ENCODE results near the gene AACS. TPM values are rescaled to one million over a fixed set of nuclear protein-coding genes. Genes with fewer than 3 reads are reported as not detected.

Gene AACS
- total and polyA plus RNA-seq, 9 donors, result 22.3 to 36.6 (median 26.6) TPM

DNA sequence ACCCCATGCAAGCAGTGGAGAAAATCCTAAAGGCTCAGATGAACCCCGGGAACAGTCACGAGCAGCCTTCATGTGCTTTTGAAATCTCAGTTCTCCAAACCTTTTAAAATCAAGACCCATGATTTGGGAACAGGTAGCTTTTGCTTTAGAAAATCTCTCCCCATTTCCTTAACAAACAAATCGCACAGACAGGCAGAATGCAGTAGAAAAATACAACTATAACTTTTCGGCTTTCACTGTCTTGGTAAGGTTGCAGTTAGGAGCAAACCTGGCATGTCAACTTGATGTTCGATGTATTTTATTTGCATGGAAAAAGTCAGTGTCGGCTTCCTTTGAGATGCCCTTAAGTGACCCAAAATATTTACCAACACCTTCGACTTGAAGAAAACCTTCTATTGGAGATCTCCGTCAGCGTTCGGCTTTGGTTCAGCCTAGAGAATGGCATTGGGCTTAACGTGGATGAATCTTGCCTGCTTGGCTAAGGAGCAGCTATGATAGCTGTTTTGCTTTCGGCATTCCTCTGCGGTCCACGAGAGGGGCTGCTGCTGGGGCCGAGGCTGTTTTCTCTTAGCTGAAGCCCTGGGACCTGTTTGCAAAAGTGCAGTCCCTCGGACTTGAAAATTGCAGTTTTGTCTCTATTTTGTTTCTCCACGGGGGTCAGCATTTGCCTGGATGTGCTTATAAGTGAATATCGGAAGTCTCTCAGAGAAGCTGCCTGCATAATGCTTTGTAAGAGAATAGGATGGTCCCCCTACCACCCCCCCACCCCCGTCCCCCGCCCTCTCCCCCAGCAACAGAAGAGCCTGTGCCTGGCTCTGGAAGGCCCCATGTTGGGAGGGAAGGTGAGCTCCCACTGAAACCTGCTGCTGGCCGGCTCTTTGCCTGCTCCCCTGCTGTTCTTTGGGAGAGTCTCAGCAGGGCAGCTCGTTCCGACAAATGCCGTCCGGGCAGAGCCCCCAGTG is 122.8 kb downstream of the AACS start:
- no peak for DNase-seq
- H3K36me3 ChIP-seq (ENCODE audit: control insufficient read depth, insufficient read depth, low read length), result no peaks in the 10 kb centered on the region
- H3K27ac ChIP-seq (ENCODE audit: low read length), result no peak overlapping the region
- H3K27me3 ChIP-seq (ENCODE audit: control insufficient read depth, insufficient read depth, low read length), result peaks cover 80% of the 10 kb centered on the region
- peaks cover 21% of the 10 kb centered on the region for H3K4me1 ChIP-seq (ENCODE audit: control insufficient read depth, insufficient read depth, low read length)
- H3K4me3 ChIP-seq (ENCODE audit: low read length), result no peak overlapping the region
- H3K9me3 ChIP-seq (replicated peaks; ENCODE audit: control insufficient read depth, low read depth, low read length), result no peaks in the 10 kb centered on the region
- 2% methylated on average over 10 of the region's 25 CpGs for WGBS (ENCODE audit: insufficient coverage)

DNA sequence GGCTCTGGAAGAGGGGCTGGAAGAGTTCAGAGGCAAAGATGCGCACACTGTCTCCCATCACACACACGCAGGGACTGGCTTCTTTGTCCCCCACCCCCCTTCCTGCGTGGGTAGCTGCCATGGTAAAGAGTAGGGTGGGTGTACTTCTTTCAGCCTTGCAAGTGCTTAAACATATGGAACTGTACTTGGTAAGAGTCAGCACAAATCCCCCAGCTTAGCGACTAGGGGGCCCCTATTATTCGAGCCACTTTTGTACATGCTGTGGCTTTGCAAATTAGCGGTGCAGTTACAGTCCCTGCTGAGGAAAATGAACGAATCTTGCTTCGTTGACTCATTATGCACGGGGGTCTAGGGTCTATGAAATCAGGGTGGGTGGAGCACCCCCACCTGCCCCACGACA is 123.8 kb downstream of the AACS start:
- H3K4me3 ChIP-seq (ENCODE audit: low read length), result no peak overlapping the region
- H3K36me3 ChIP-seq (ENCODE audit: control insufficient read depth, insufficient read depth, low read length), result no peaks in the 10 kb centered on the region
- 0% methylated on average over 7 of the region's 10 CpGs for WGBS (ENCODE audit: insufficient coverage)
- DNase-seq, result no peak
- H3K4me1 ChIP-seq (ENCODE audit: control insufficient read depth, insufficient read depth, low read length), result peaks cover 16% of the 10 kb centered on the region
- no peak overlapping the region for H3K27ac ChIP-seq (ENCODE audit: low read length)
- H3K27me3 ChIP-seq (ENCODE audit: control insufficient read depth, insufficient read depth, low read length), result peaks cover 80% of the 10 kb centered on the region
- H3K9me3 ChIP-seq (replicated peaks; ENCODE audit: control insufficient read depth, low read depth, low read length), result no peaks in the 10 kb centered on the region

DNA sequence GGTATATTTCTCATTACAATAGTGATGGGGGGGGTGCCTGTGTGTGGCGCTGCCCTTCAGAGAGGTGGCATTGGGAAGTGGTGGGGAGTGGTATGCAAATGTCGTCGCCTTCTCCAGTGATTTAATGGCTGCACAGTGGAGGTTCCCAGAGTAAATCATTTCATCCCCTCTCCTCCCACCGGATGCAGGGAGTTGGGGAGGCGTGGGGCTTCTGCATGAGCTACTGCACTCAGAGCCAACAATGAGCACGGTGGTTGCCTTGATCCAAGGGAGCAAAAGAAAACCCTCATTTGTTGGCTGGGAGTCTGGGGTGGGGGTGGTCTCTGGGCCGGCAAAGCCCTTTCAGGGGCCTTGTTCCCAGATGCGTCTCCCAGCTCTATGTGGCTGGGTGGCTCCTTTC is 124.3 kb downstream of the AACS start:
- Histone ChIP-seq H3K27me3 (ENCODE audit: control insufficient read depth, insufficient read depth, low read length) (peaks cover 79% of the 10 kb centered on the region), H3K36me3 (ENCODE audit: control insufficient read depth, insufficient read depth, low read length) (no peaks in the 10 kb centered on the region), H3K4me1 (ENCODE audit: control insufficient read depth, insufficient read depth, low read length) (peaks cover 16% of the 10 kb centered on the region), H3K4me3 (ENCODE audit: low read length) (no peak overlapping the region), H3K9me3 (replicated peaks; ENCODE audit: control insufficient read depth, low read depth, low read length) (no peaks in the 10 kb centered on the region), H3K27ac (ENCODE audit: low read length) (no peak overlapping the region)
- WGBS (ENCODE audit: insufficient coverage), result 5% methylated on average over 4 of the region's 8 CpGs
- no peak for DNase-seq

DNA sequence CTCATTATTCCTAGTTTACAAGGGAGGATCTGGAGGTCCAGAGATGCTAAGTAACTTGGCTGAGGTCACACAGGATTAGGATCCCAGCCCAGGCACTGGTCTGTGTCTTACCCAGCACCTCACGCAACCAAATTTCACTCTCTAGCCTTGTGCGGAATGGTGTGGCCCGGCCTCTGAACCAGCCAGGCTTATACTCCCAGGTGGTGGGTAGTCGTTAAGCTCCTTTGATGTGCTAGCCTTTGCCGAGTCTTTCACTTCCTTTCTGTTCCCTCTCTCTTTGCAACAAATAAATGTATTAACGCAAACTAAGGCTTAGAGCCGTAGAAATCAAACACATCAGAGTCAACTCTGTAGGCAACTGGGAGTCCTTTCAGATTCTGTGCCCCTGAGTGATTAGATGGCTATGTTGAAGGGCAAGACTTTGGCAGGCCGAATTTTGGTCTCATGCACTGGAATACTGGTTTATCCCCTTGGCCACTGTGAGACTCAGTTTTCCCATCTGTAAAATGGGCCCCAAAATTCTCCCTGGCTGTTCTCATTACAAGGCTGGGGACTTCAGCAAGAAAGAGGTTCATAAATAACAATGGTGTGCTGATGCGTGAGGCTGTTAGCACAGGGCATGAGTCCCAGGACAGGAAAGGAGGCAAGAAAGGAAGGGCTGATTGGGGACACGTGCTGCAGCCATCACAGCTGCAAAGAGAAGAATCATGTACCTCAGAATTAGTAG is 126.3 kb downstream of the AACS start:
- Histone ChIP-seq H3K4me1 (ENCODE audit: control insufficient read depth, insufficient read depth, low read length) (peaks cover 14% of the 10 kb centered on the region), H3K36me3 (ENCODE audit: control insufficient read depth, insufficient read depth, low read length) (no peaks in the 10 kb centered on the region), H3K4me3 (ENCODE audit: low read length) (no peak overlapping the region), H3K27me3 (ENCODE audit: control insufficient read depth, insufficient read depth, low read length) (peaks cover 67% of the 10 kb centered on the region), H3K27ac (ENCODE audit: low read length) (no peak overlapping the region), H3K9me3 (replicated peaks; ENCODE audit: control insufficient read depth, low read depth, low read length) (no peaks in the 10 kb centered on the region)
- 62% methylated on average over 4 of the region's 10 CpGs for WGBS (ENCODE audit: insufficient coverage)
- DNase-seq, result no peak

DNA sequence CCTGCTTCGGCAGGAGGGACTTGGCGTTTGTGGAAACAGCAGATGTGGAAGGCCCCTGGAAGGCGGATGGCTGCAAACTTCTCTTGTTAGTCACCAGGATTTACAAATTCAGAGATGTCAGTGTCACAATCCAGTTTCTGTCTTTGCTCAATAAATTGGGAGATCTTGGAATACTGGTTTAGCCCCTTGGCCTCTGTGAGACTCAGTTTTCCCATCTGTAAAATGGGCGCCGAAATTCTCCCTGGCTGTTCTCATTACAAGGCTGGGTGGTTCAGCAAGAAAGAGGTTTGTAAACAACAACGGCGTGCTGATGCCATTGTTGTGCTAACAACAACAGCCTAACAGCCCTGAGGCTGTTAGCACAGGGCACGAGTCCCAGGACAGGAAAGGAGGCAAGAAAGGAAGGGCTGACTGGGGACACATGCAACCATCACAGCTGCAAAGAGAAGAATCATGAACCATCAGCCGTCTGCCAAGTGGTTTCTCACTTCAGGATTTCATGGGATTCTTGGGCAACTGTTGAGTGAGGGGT is 127.5 kb downstream of the AACS start:
- Histone ChIP-seq H3K27ac (ENCODE audit: low read length) (no peak overlapping the region), H3K27me3 (ENCODE audit: control insufficient read depth, insufficient read depth, low read length) (peaks cover 56% of the 10 kb centered on the region), H3K9me3 (replicated peaks; ENCODE audit: control insufficient read depth, low read depth, low read length) (no peaks in the 10 kb centered on the region), H3K36me3 (ENCODE audit: control insufficient read depth, insufficient read depth, low read length) (no peaks in the 10 kb centered on the region), H3K4me1 (ENCODE audit: control insufficient read depth, insufficient read depth, low read length) (peaks cover 5% of the 10 kb centered on the region), H3K4me3 (ENCODE audit: low read length) (no peak overlapping the region)
- DNase-seq, result no peak
- WGBS (ENCODE audit: insufficient coverage), result 52% methylated on average over 7 of the region's 9 CpGs

Other genes with a start within 250 kb of the AACS start
- gene SCARB1, start 201.6 kb upstream of the AACS start, total RNA-seq, result 7.3 TPM
- 10 to 100 TPM; 20.5 to 35.5 (median 26.0) TPM for gene SCARB1, start 201.6 kb upstream of the AACS start, polyA plus RNA-seq (ENCODE audit: insufficient read depth in 1 of 8, insufficient read length in 8 of 8, low replicate concordance in 1 of 8)
- gene UBC, start 150.8 kb upstream of the AACS start, total RNA-seq, result 789 TPM
- gene UBC, start 150.8 kb upstream of the AACS start, polyA plus RNA-seq (ENCODE audit: insufficient read depth in 1 of 8, insufficient read length in 8 of 8, low replicate concordance in 1 of 8), result 1,000 to 10,000 TPM in 1 of 8 donors, 100 to 1,000 TPM in 7; 692 to 1,042 (median 849) TPM
- 8.5 TPM for gene DHX37, start 76.3 kb upstream of the AACS start, total RNA-seq
- 10 to 100 TPM in 2 of 8 donors, 1 to 10 TPM in 6; 8.3 to 11.4 (median 9.6) TPM for gene DHX37, start 76.3 kb upstream of the AACS start, polyA plus RNA-seq (ENCODE audit: insufficient read depth in 1 of 8, insufficient read length in 8 of 8, low replicate concordance in 1 of 8)
- 2.5 TPM for gene BRI3BP, start 71.8 kb upstream of the AACS start, total RNA-seq
- 1 to 10 TPM; 2.5 to 4.7 (median 3.4) TPM for gene BRI3BP, start 71.8 kb upstream of the AACS start, polyA plus RNA-seq (ENCODE audit: insufficient read depth in 1 of 8, insufficient read length in 8 of 8, low replicate concordance in 1 of 8)
- 1.3 TPM for gene TMEM132B, start 121.0 kb downstream of the AACS start, total RNA-seq
- gene TMEM132B, start 121.0 kb downstream of the AACS start, polyA plus RNA-seq (ENCODE audit: insufficient read depth in 1 of 8, insufficient read length in 8 of 8, low replicate concordance in 1 of 8), result 1 to 10 TPM in 4 of 8 donors, under 1 TPM in 4; 0.71 to 1.9 (median 0.95) TPM

All from muscle of leg (tissue), 11 donors.